AG08396 (cell line): ENCODE measurements around the gene AS3MT.

ENCODE experiments used
- DNase-seq: peaks from one replicate; pipeline ENCODE4 v3.0.0; 2012; ENCODE audit warnings: low spot score, mixed read lengths

AS3MT gene

GRCh38 chr10:102855731-102856436 lies 13.4 kb upstream of the AS3MT start:
- peak; percentile 52 for DNase-seq

- DNase-seq, result no peak
Measured at GRCh38 chr10:102856758-102857424, 12.4 kb upstream of the AS3MT start.

GRCh38 chr10:102859911-102860310 lies 9.4 kb upstream of the AS3MT start:
- DNase-seq, result no peak

- no peak for DNase-seq
Measured at GRCh38 chr10:102863660-102864059, 5.6 kb upstream of the AS3MT start.

GRCh38 chr10:102865620-102866019 lies 3.6 kb upstream of the AS3MT start:
- no peak for DNase-seq

GRCh38 chr10:102868911-102869257 lies 386 bp upstream of the AS3MT start:
- peak; percentile 25 for DNase-seq

- no peak for DNase-seq
Measured at GRCh38 chr10:102870221-102870620, 951 bp downstream of the AS3MT start.

GRCh38 chr10:102872163-102872562 lies 2.9 kb downstream of the AS3MT start:
- DNase-seq, result no peak

- DNase-seq, result no peak
Measured at GRCh38 chr10:102876747-102877153, 7.5 kb downstream of the AS3MT start.

GRCh38 chr10:102878629-102879028 lies 9.4 kb downstream of the AS3MT start:
- no peak for DNase-seq

- DNase-seq, result no peak
Measured at GRCh38 chr10:102880256-102880655, 11.0 kb downstream of the AS3MT start.

GRCh38 chr10:102888048-102888447 lies 18.8 kb downstream of the AS3MT start:
- DNase-seq, result no peak

- no peak for DNase-seq
Measured at GRCh38 chr10:102894466-102895213, 25.4 kb downstream of the AS3MT start.

GRCh38 chr10:102900006-102900405 lies 30.7 kb downstream of the AS3MT start:
- no peak for DNase-seq

GRCh38 chr10:102904346-102904745 lies 35.1 kb downstream of the AS3MT start:
- DNase-seq, result no peak

- no peak for DNase-seq
Measured at GRCh38 chr10:102906507-102906906, 37.2 kb downstream of the AS3MT start.

GRCh38 chr10:102914781-102915180 lies 45.5 kb downstream of the AS3MT start:
- no peak for DNase-seq

GRCh38 chr10:102916173-102916572 lies 46.9 kb downstream of the AS3MT start:
- no peak for DNase-seq

- peak; percentile 79 for DNase-seq
Measured at GRCh38 chr10:102917314-102917961, 48.2 kb downstream of the AS3MT start.

GRCh38 chr10:102917962-102918816 lies 48.9 kb downstream of the AS3MT start, which contains the start of gene CNNM2:
TSS of gene CNNM2 (plus strand) at chr10:102918294. CDS start at chr10:102918481, 187 bp downstream.
- peak; percentile 98 for DNase-seq

- peak; percentile 36 for DNase-seq
Measured at GRCh38 chr10:102918817-102919245, 49.6 kb downstream of the AS3MT start.
